GM21737 (cell line): ENCODE measurements around the gene RAD52.

Source experiments
- ATAC-seq: cut with Tn5 transposase; IDR thresholded peaks from one replicate; pipeline ENCODE4 v1.9.1; 2021; ENCODE audit warnings: mild to moderate bottlenecking, moderate library complexity; ENCODE audit not compliant: unreplicated experiment

Gene RAD52

GRCh38 chr12:879641-880040, 69.9 kb downstream of the RAD52 start:
- no peak for ATAC-seq

DNA sequence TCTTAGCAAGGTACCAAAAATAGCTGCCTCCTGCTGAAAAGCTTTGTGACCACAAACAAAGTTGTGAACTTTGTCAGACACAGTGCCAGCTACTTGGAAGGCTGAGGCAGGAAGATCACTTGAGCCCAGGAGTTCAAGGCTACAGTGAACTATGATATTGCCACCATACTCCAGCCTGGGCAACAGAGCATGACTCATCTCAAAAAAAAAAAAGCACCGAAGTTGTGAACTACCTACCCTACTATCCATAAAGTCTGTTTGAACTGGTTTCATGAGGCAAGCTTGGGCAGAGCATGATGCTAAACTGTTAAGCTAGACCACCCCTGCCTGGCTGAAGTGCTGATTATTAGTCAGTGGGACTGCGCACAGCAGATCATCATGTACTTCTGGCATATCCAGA, 75.5 kb downstream of the RAD52 start:
- no peak for ATAC-seq

- no peak for ATAC-seq
Observed at GRCh38 chr12:870378-870777, 79.1 kb downstream of the RAD52 start.

- ATAC-seq: no peak
Observed at GRCh38 chr12:868722-869121, 80.8 kb downstream of the RAD52 start.

DNA sequence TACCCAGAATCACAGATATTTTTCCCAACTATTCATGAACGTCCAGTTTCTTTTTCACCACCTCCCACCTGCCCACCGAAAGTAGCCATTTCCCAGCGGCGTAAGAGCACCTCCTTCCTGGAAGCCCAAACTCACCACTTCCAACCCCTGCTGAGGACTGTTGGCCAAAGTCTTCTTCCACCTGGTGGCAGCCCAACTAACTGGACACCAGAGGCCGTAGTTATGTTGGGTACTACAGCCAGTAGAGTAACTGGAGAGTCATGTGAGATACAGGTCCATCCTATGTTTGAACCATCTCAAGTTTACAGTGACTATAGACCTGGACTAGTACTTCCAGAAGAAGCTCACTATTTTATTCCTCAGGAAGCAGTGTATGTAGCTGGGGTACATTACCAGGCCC, 81.6 kb downstream of the RAD52 start:
- no peak for ATAC-seq

DNA sequence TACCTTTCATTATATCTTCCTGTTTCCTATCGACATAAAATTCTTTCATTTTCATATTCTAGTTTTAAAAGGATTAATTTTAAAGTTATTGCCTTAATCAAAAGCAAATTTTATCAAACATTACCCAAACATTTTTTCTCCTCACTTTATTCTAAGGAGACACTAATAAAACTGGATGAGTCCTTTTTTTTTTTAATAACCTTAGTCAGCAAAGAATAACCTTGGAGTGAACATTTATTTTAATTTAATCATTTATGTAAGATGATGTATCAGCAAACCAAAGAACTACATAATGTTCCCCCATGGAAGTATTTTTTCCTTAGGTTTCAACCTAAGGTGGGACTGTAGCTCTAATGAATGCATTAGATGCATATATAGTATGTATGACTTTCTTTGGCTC, 83.9 kb downstream of the RAD52 start:
- ATAC-seq: no peak

GRCh38 chr12:863285-863684, 86.2 kb downstream of the RAD52 start:
- no peak for ATAC-seq

- ATAC-seq: no peak
Observed at GRCh38 chr12:862303-862911, 87.1 kb downstream of the RAD52 start.
